GM10266 (cell line): Measurements from ENCODE around the gene VMA21.

Experiments used
- DNase-seq: peaks from one replicate; pipeline ENCODE4 v3.0.0; 2012; ENCODE audit errors: extremely low spot score
- CTCF ChIP-seq: IDR thresholded peaks from 2 replicates; pipeline ENCODE4 v1.5.1; 2012; ENCODE audit warnings: mild to moderate bottlenecking, low read depth; ENCODE audit not compliant: control insufficient read depth, insufficient read depth; ENCODE audit errors: missing control alignments

Gene VMA21

GRCh38 chrX:151402719-151403390 lies 5.8 kb downstream of the VMA21 start:
- DNase-seq = no peak
- no peak for TF ChIP-seq CTCF

DNA sequence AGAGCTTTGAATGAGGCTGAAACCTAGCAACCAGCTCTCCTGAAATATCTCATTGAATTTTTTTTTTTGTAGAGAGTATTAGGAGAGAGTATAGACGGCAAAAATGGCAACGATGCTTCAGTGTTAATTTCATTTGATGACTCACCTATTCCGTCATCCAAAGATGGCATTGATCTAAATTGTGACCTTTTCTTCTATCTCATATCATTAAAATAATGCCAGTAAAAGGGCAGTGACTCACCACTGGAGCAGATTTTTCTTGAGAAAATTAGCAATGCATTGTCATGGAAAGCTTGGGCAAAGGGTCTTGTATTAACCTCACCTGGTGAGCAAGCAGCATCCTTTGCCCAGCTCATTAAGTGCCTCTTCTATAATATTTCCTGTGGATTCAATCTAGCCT lies 19.6 kb downstream of the VMA21 start:
- no peak for DNase-seq
- TF ChIP-seq CTCF = no peak

DNA sequence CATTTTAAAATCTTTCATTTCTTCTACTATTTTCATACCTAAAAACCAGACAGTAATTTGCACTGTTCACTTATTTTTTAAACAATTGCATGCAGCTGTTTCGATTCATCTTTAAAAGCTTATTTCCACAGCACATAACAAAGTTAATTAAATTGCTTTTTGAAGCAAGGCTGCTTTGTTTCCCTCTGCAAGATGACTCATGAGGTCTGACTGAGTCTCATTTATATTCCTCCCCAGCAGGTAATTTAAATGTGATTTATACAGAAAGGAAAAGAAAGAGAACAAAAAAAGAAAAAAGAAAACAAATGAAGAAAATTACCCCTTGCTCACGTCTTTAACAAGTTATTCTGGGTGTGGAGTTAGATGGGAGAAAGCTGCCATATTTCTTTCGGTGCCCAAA lies 22.8 kb downstream of the VMA21 start:
- DNase-seq = no peak
- TF ChIP-seq CTCF = no peak

- TF ChIP-seq CTCF = no peak
- DNase-seq = no peak
Measured at GRCh38 chrX:151424505-151424904, 27.5 kb downstream of the VMA21 start.

GRCh38 chrX:151448509-151448908 lies 51.5 kb downstream of the VMA21 start:
- no peak for DNase-seq
- no peak for TF ChIP-seq CTCF

- no peak for TF ChIP-seq CTCF
- DNase-seq = no peak
Measured at GRCh38 chrX:151458824-151459223, 61.8 kb downstream of the VMA21 start.
